Measurements from ENCODE around the gene NR1H3. TPM values are rescaled to one million over a fixed set of nuclear protein-coding genes. Genes with fewer than 3 reads are reported as not detected.

NR1H3 gene
- total and polyA plus RNA-seq, 2 of the 4 experiments (the other 2 are of a cell fraction) = 9.1 to 13.6 TPM

- no peaks in the 10 kb centered on the region for H3K4me1 ChIP-seq (ENCODE audit: control insufficient read depth, insufficient read depth, low read length)
- peaks cover 5% of the 10 kb centered on the region; the same call in 1 of the 2 replicates for H3K9me1 ChIP-seq (ENCODE audit: insufficient read depth, low read length)
- no peak overlapping the region for H2BK20ac ChIP-seq (ENCODE audit: low read depth, low read length)
- BruUV-seq (replicated peaks) = no TSS peak
- no peak overlapping the region for H2AK9ac ChIP-seq (replicated peaks; ENCODE audit: low read depth, low read length, poor library complexity)
- intact Hi-C loops (cut with micrococcal nuclease) (no loop called here), in situ Hi-C loops (cut with MboI; ENCODE audit: low sequenced_read_pairs) (no loop called here), dilution Hi-C loops (cut with HindIII; ENCODE audit: low sequenced_read_pairs, unreplicated experiment) (no loop called here)
- no peak overlapping the region for H3K4me3 ChIP-seq (ENCODE audit: insufficient read depth, low read depth, low read length)
- no peak overlapping the region for H3K27ac ChIP-seq (ENCODE audit: insufficient read depth, low read length)
- H4K91ac ChIP-seq (ENCODE audit: insufficient read depth, low read depth, low read length) = no peak overlapping the region
- no peak overlapping the region for H4K8ac ChIP-seq (ENCODE audit: low read depth in 2 of 2, low read length in 2 of 2)
- H3K9me3 ChIP-seq (ENCODE audit: control insufficient read depth, insufficient read depth, low read length) = no peaks in the 10 kb centered on the region
- H3K36me3 ChIP-seq (ENCODE audit: control insufficient read depth, insufficient read depth, low read length) = peaks cover 66% of the 10 kb centered on the region
- H3K23ac ChIP-seq (ENCODE audit: low read depth, low read length) = no peak overlapping the region
- no peaks in the 10 kb centered on the region for H3K27me3 ChIP-seq (ENCODE audit: control insufficient read depth, insufficient read depth, low read length)
- TF ChIP-seq CHD1 (IDR thresholded peaks at IDR 0.05; ENCODE audit: low read depth, low read length) (no peak), CTCF (conservative IDR thresholded peaks at IDR 0.05; ENCODE audit: low read depth, low read length) (no peak), USF2 (IDR thresholded peaks at IDR 0.05; ENCODE audit: low read depth, low read length) (no peak), FOS (IDR thresholded peaks at IDR 0.05; ENCODE audit: low read depth, low read length) (no peak), MXI1 (IDR thresholded peaks at IDR 0.05; ENCODE audit: borderline replicate concordance, low read depth, low read length) (no peak), CEBPB (IDR thresholded peaks at IDR 0.05; ENCODE audit: low read depth, low read length) (no peak), MAFK (IDR thresholded peaks at IDR 0.05; ENCODE audit: low read depth, low read length) (no peak)
- H2AK5ac ChIP-seq (ENCODE audit: low read depth, low read length) = no peak overlapping the region
- CTCF ChIA-PET = no interaction called here
- no peak overlapping the region for H3K18ac ChIP-seq (ENCODE audit: low read depth, low read length)
- H4K5ac ChIP-seq (ENCODE audit: low read depth, low read length) = no peak overlapping the region
- H3K9ac ChIP-seq (ENCODE audit: low read depth, low read length) = no peak overlapping the region
- no peak overlapping the region for H3K4me2 ChIP-seq (ENCODE audit: low read depth, low read length)
- H3K56ac ChIP-seq (ENCODE audit: extremely low read depth, insufficient read depth, low read length) = no peak overlapping the region
- no peak overlapping the region for H2AFZ ChIP-seq (replicated peaks; ENCODE audit: low read length, poor library complexity)
- POLR2A ChIA-PET (ENCODE audit: unreplicated experiment) = no interaction called here
- DNase-seq (no peak), ATAC-seq (ENCODE audit: low read depth) (no peak)
- no peak overlapping the region for H2BK15ac ChIP-seq (ENCODE audit: low read depth, low read length)
- H3K79me1 ChIP-seq (ENCODE audit: low read depth in 1 of 2, low read length in 2 of 2) = 0 out of 4 replicates have a peak, but pooled peaks cover 0 to 2% of the 10 kb centered on the region in 2 experiments
- H3K14ac ChIP-seq (replicated peaks; ENCODE audit: low read depth, low read length) = no peak overlapping the region
- 80% methylated on average over 1 of the region's 4 CpGs; no CpG with 5 or more reads in 1 of the 2 experiments for WGBS, 2 experiments (ENCODE audit: extremely low coverage in 2 of 2, insufficient read length in 1 of 2)
- H2BK5ac ChIP-seq (ENCODE audit: low read depth, low read length, poor library complexity, severe bottlenecking) = no peak overlapping the region
- no peaks in the 10 kb centered on the region for H4K20me1 ChIP-seq (ENCODE audit: insufficient read depth, low read length)
- no peak overlapping the region for H3K4ac ChIP-seq (ENCODE audit: low read depth, low read length)
- H2BK120ac ChIP-seq (ENCODE audit: low read depth, low read length) = no peak overlapping the region
Measured at GRCh38 chr11:47284151-47284550, 26.4 kb downstream of the NR1H3 start.
